Neural progenitor cell (in vitro differentiated cells): ENCODE measurements around the gene ESF1. TPM values are rescaled to one million over a fixed set of nuclear protein-coding genes. Genes with fewer than 3 reads are reported as not detected.
"Not testable (repeated sequence)": the region's sequence is repeated elsewhere in the genome, so short reads cannot be mapped to it uniquely, and the experiment has no call there.

Experiments
- DNase-seq: peaks from one replicate; pipeline ENCODE4 v3.0.0-alpha.2; 2016; ENCODE audit warnings: low spot score
- H2AFZ ChIP-seq: fragments of 200-600 bp; sonication (generic); replicated peaks from 2 replicates; pipeline ENCODE4 v1.6.1; 2016; ENCODE audit warnings: antibody characterized with exemption
- H3F3A ChIP-seq: fragments of 200-600 bp; sonication (generic); 2 replicates; pipeline ENCODE4 v1.6.1; 2016; ENCODE audit warnings: antibody characterized with exemption, low read depth
- H3K27ac ChIP-seq: fragments of 200-600 bp; sonication (generic); 2 replicates; pipeline ENCODE4 v1.5.1; 2016; ENCODE audit warnings: mild to moderate bottlenecking
- H3K27me3 ChIP-seq: fragments of 200-600 bp; sonication (generic); 2 replicates; pipeline ENCODE4 v1.6.1; 2016; ENCODE audit warnings: mild to moderate bottlenecking, moderate library complexity
- H3K36me3 ChIP-seq: fragments of 200-600 bp; sonication (generic); 2 replicates; pipeline ENCODE4 v1.5.1; 2016
- H3K4me1 ChIP-seq: fragments of 200-600 bp; sonication (generic); 2 replicates; pipeline ENCODE4 v1.6.1; 2016; ENCODE audit warnings: mixed run types
- H3K4me2 ChIP-seq: fragments of 200-600 bp; sonication (generic); 2 replicates; pipeline ENCODE4 v1.6.1; 2016
- H3K4me3 ChIP-seq: fragments of 200-600 bp; sonication (generic); 2 replicates; pipeline ENCODE4 v1.5.1; 2016
- H3K79me2 ChIP-seq: fragments of 200-600 bp; sonication (generic); 2 replicates; pipeline ENCODE4 v1.6.1; 2016; ENCODE audit warnings: low read depth
- H3K9ac ChIP-seq: fragments of 200-600 bp; sonication (generic); 2 replicates; pipeline ENCODE4 v1.6.1; 2016
- H3K9me3 ChIP-seq: fragments of 200-600 bp; sonication (generic); 2 replicates; pipeline ENCODE4 v1.5.1; 2016; ENCODE audit warnings: low read depth
- H4K20me1 ChIP-seq: fragments of 200-600 bp; sonication (generic); 2 replicates; pipeline ENCODE4 v1.6.1; 2016; ENCODE audit warnings: low read depth
- H3K27ac Mint-ChIP-seq: 3 replicates; pipeline ENCODE4 v1.8.0; 2021; ENCODE audit warnings: mixed read lengths
- H3K27me3 Mint-ChIP-seq: 2 replicates; pipeline ENCODE4 v1.8.0; 2022; ENCODE audit warnings: low read depth, mild to moderate bottlenecking, inconsistent platforms, moderate library complexity, mixed read lengths; ENCODE audit not compliant: insufficient read depth
- H3K36me3 Mint-ChIP-seq: 3 replicates; pipeline ENCODE4 v1.8.0; 2021; ENCODE audit warnings: mixed read lengths
- H3K4me1 Mint-ChIP-seq: 3 replicates; pipeline ENCODE4 v1.8.0; 2021; ENCODE audit warnings: mixed read lengths
- H3K4me3 Mint-ChIP-seq: 3 replicates; pipeline ENCODE4 v1.8.0; 2021; ENCODE audit warnings: mild to moderate bottlenecking, moderate library complexity, mixed read lengths
- H3K9me3 Mint-ChIP-seq: 3 replicates; pipeline ENCODE4 v1.8.0; 2020; ENCODE audit warnings: mixed read lengths
- EZH2 ChIP-seq: fragments of 200-600 bp; sonication (generic); IDR thresholded peaks from 2 replicates; pipeline ENCODE4 v1.6.1; 2017; ENCODE audit warnings: antibody characterized with exemption, mild to moderate bottlenecking, moderate library complexity
- EZH2phosphoT487 ChIP-seq: fragments of 200-600 bp; sonication (generic); IDR thresholded peaks from 2 replicates; pipeline ENCODE4 v1.6.1; 2017; ENCODE audit warnings: antibody characterized with exemption
- total RNA-seq: library from RNA; depleted of rRNA; stranded (reverse); fragments of >200 nt; gene quantifications from 2 replicates; pipeline ENCODE4 v1.2.3, GENCODE V29; 2015; ENCODE audit warnings: low replicate concordance
- TF ChIP-seq, protein P1 (sequence below): fragments of 200-600 bp; sonication (generic); IDR thresholded peaks from 2 replicates; pipeline ENCODE4 v1.5.1; 2017; ENCODE audit warnings: antibody characterized with exemption, mild to moderate bottlenecking

The ESF1 gene
- total RNA-seq, 1 donor from 2014 or later: 29.1 TPM

DNA sequence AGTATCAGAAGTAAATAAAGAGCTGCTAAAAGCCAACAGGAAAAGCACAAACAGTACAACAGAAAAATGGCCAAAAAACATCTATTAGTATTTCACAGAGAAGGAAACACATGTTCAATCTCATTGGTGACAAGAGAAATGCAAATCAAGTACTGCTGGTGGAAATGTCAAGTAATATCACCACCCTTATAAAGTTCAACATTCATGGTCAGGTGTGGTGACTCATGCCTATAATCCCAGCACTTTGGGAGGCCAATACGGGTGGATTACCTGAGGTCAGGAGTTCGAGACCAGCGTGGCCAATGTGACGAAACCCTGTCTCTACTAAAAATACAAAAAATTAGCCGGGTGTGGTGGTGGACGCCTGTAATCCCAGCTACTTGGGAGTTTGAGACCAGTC is 42.8 kb downstream of the ESF1 start:
- Histone ChIP-seq H3F3A (no peaks in the 10 kb centered on the region), H3K79me2 (no peaks in the 10 kb centered on the region), H3K4me1 (no peaks in the 10 kb centered on the region), H3K4me3 (no peak overlapping the region), H3K9ac (no peak overlapping the region), H3K27me3 (no peaks in the 10 kb centered on the region), H3K27ac (no peak overlapping the region), H3K36me3 (peaks cover 32% of the 10 kb centered on the region), H3K9me3 (no peaks in the 10 kb centered on the region), H3K4me2 (no peak overlapping the region), H2AFZ (no peak overlapping the region), H4K20me1 (peaks cover 3% of the 10 kb centered on the region)
- no peak for DNase-seq
- H3K27ac Mint-ChIP-seq: no peak overlapping the region
- peaks cover 46% of the 10 kb centered on the region for H3K36me3 Mint-ChIP-seq
- peaks cover 14% of the 10 kb centered on the region for H3K9me3 Mint-ChIP-seq
- TF ChIP-seq EZH2phosphoT487: no peak
- TF ChIP-seq, protein P1, sequence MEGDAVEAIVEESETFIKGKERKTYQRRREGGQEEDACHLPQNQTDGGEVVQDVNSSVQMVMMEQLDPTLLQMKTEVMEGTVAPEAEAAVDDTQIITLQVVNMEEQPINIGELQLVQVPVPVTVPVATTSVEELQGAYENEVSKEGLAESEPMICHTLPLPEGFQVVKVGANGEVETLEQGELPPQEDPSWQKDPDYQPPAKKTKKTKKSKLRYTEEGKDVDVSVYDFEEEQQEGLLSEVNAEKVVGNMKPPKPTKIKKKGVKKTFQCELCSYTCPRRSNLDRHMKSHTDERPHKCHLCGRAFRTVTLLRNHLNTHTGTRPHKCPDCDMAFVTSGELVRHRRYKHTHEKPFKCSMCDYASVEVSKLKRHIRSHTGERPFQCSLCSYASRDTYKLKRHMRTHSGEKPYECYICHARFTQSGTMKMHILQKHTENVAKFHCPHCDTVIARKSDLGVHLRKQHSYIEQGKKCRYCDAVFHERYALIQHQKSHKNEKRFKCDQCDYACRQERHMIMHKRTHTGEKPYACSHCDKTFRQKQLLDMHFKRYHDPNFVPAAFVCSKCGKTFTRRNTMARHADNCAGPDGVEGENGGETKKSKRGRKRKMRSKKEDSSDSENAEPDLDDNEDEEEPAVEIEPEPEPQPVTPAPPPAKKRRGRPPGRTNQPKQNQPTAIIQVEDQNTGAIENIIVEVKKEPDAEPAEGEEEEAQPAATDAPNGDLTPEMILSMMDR: no peak
- TF ChIP-seq EZH2: no peak
- H3K27me3 Mint-ChIP-seq: no peaks in the 10 kb centered on the region
- no peak overlapping the region for H3K4me3 Mint-ChIP-seq
- no peaks in the 10 kb centered on the region for H3K4me1 Mint-ChIP-seq

DNA sequence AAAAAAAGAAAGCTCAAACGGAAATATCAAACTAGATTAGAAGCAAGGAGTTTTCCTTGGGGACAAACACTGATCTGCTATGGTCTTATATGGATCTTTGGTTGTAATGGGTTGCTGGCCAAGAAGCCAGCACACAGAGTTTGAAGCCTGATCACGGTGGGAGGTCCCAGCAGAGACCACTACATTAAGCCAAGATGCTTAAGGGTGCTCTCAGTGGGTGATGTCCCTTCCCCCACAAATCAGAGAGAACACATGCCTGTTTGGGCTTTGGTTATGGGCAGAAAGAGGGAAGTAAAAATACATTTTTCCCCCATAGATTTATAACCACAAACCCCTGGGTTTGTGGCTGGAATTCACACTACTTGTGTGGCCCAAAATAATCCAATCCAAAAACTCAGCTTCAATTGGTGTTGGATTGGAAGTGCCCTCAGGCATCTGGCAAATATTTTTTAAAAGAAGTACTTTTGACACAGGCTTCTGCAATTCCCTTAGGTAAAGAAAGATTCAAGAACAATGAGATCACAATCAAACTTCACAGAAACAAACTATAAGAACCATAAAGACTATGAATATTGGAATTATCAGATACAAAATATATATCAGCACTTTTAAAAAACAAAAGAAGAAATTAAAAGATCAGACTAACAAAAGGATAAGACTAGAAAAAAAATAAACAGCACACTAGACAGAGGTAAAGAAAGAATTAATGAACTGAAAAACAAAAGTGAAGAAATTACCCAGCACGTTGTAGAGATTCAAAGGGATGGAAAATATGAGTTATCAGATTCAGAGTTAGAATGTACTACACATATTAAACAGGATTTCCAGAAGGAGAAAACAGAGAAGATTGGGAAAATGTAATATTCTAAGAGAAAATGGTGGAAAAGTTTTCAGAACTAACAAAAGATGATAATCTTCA is 44.7 kb downstream of the ESF1 start:
- no peak overlapping the region for H2AFZ ChIP-seq
- H3K9ac ChIP-seq: no peak overlapping the region
- H4K20me1 ChIP-seq: peaks cover 3% of the 10 kb centered on the region
- H3K79me2 ChIP-seq: no peaks in the 10 kb centered on the region
- no peak overlapping the region for H3K4me2 ChIP-seq
- Mint-ChIP-seq H3K4me3 (no peak overlapping the region), H3K4me1 (no peaks in the 10 kb centered on the region), H3K9me3 (peaks cover 14% of the 10 kb centered on the region), H3K36me3 (peaks cover 46% of the 10 kb centered on the region), H3K27me3 (no peaks in the 10 kb centered on the region), H3K27ac (no peak overlapping the region)
- no peak for DNase-seq
- no peaks in the 10 kb centered on the region for H3K4me1 ChIP-seq
- TF ChIP-seq EZH2 (no peak), EZH2phosphoT487 (no peak)
- TF ChIP-seq, protein P1: no peak
- H3K27me3 ChIP-seq: no peaks in the 10 kb centered on the region
- no peaks in the 10 kb centered on the region for H3F3A ChIP-seq
- no peak overlapping the region for H3K27ac ChIP-seq
- H3K9me3 ChIP-seq: no peaks in the 10 kb centered on the region
- no peak overlapping the region for H3K4me3 ChIP-seq
- peaks cover 32% of the 10 kb centered on the region for H3K36me3 ChIP-seq

DNA sequence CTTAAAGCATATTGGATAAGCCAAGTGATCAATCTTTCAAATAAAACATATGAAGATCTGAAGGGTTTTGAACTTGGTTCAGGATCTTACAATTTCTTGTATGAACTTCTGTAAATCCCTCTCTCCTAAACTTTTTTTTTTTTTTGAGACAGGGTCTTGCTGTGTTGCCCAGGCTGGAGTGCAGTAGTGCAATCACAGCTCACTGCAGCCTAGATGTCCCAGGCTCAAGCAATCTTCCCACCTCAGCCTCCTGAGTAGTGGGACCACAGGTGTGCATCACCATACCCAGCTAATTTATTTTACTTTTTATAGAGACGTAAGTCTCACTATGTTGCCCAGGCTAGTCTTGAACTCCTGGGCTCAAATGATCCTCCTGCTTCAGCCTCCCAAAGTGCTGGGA is 46.5 kb downstream of the ESF1 start:
- peaks cover 44% of the 10 kb centered on the region for H3K36me3 Mint-ChIP-seq
- H3K36me3 ChIP-seq: peaks cover 34% of the 10 kb centered on the region
- H3K4me3 Mint-ChIP-seq: not testable (repeated sequence)

More for the DNA sequence above, 46.5 kb downstream of the ESF1 start:
- H3K9me3 ChIP-seq, H3K4me1 ChIP-seq, H3K4me3 ChIP-seq, H3K4me2 ChIP-seq, DNase-seq, H2AFZ ChIP-seq, H3K79me2 ChIP-seq, H3K4me1 Mint-ChIP-seq, H3F3A ChIP-seq, H3K27me3 ChIP-seq, H4K20me1 ChIP-seq, H3K9ac ChIP-seq, H3K27me3 Mint-ChIP-seq, H3K27ac Mint-ChIP-seq, H3K27ac ChIP-seq: not testable (repeated sequence)
- H3K9me3 Mint-ChIP-seq: peaks cover 14% of the 10 kb centered on the region
